ENCODE data around the gene RAB8A. TPM values are rescaled to one million over a fixed set of nuclear protein-coding genes. Genes with fewer than 3 reads are reported as not detected.
"Not testable (repeated sequence)": the region's sequence is repeated elsewhere in the genome, so short reads cannot be mapped to it uniquely, and the experiment has no call there.

RAB8A gene
- total and polyA plus RNA-seq, 3 experiments from 2014 or later: 86.3 to 298 (median 268) TPM

GRCh38 chr19:16099314-16099965 is 12.2 kb upstream of the RAB8A start:
- peak overlapping the region in 3 of 8 donors; percentile 16 to 66 (median 17) for H3K27ac Mint-ChIP-seq
- H3K4me1 Mint-ChIP-seq: peaks cover 14 to 16% (median 14%) of the 10 kb centered on the region in 3 donors
- not testable (repeated sequence) for H3K9me3 Mint-ChIP-seq; H3K4me3 ChIP-seq (ENCODE audit: low read length); H3K27ac ChIP-seq (ENCODE audit: low read depth, low read length); H3K4me3 Mint-ChIP-seq; H3K27me3 Mint-ChIP-seq; H3K9me3 ChIP-seq (ENCODE audit: low read length); H3K27me3 ChIP-seq (ENCODE audit: insufficient read depth, low read length, poor library complexity, severe bottlenecking); DNase-seq
- CTCF ChIA-PET: interaction anchor here (1.4 to 3.3 kb wide), 3 partner anchors 12 to 29 kb away, joined by 3 to 15 read pairs (median 4); partner anchors contain the start of gene RAB8A
- Histone ChIP-seq H3K4me1 (ENCODE audit: insufficient read depth, low read length) (peaks cover 11% of the 10 kb centered on the region), H3K36me3 (ENCODE audit: insufficient read depth, low read length) (peaks cover 50% of the 10 kb centered on the region)
- POLR2A ChIA-PET: interaction anchor here (1.0 kb wide), 1 partner anchor 9 kb away, joined by 3 read pairs; no protein-coding TSS in a partner anchor
- H3K36me3 Mint-ChIP-seq: peaks cover 6 to 83% (median 26%) of the 10 kb centered on the region in 3 donors

- Histone ChIP-seq H3K27me3 (ENCODE audit: insufficient read depth, low read length, poor library complexity, severe bottlenecking) (no peaks in the 10 kb centered on the region), H3K4me3 (ENCODE audit: low read length) (no peak overlapping the region), H3K9me3 (ENCODE audit: low read length) (no peaks in the 10 kb centered on the region), H3K36me3 (ENCODE audit: insufficient read depth, low read length) (peaks cover 43% of the 10 kb centered on the region), H3K27ac (ENCODE audit: low read depth, low read length) (no peak overlapping the region), H3K4me1 (ENCODE audit: insufficient read depth, low read length) (peaks cover under 1% of the 10 kb centered on the region)
- no peak overlapping the region for H3K4me3 Mint-ChIP-seq
- no peaks in the 10 kb centered on the region for H3K27me3 Mint-ChIP-seq
- peaks cover 0 to 77% (median 16%) of the 10 kb centered on the region in 3 donors for H3K36me3 Mint-ChIP-seq
- no peaks in the 10 kb centered on the region for H3K9me3 Mint-ChIP-seq
- H3K27ac Mint-ChIP-seq: peak overlapping the region in 1 of 8 donors; percentile 57
- peaks cover 5 to 9% (median 6%) of the 10 kb centered on the region in 3 donors for H3K4me1 Mint-ChIP-seq
- no peak for DNase-seq
- ChIA-PET POLR2A (interaction anchor here (1.0 kb wide), 1 partner anchor 8 kb away, joined by 3 read pairs; no protein-coding TSS in a partner anchor), CTCF (interaction anchor here (1.4 to 3.3 kb wide), 2 partner anchors 10 to 30 kb away, joined by 3 to 15 read pairs; partner anchors contain the start of gene RAB8A)
Observed at GRCh38 chr19:16100524-16100923, 11.2 kb upstream of the RAB8A start.

- Mint-ChIP-seq H3K27me3 (no peaks in the 10 kb centered on the region), H3K4me3 (no peak overlapping the region), H3K9me3 (no peaks in the 10 kb centered on the region), H3K36me3 (peaks cover 0 to 45% (median 7%) of the 10 kb centered on the region in 3 donors), H3K4me1 (no peaks in the 10 kb centered on the region), H3K27ac (no peak overlapping the region)
- H3K4me1 ChIP-seq (ENCODE audit: insufficient read depth, low read length): no peaks in the 10 kb centered on the region
- H3K4me3 ChIP-seq (ENCODE audit: low read length): no peak overlapping the region
- peaks cover 26% of the 10 kb centered on the region for H3K36me3 ChIP-seq (ENCODE audit: insufficient read depth, low read length)
- H3K27me3 ChIP-seq (ENCODE audit: insufficient read depth, low read length, poor library complexity, severe bottlenecking): no peaks in the 10 kb centered on the region
- ChIA-PET POLR2A (no interaction called here), CTCF (interaction anchor here (1.1 kb wide), 1 partner anchor 8 kb away, joined by 3 read pairs; no protein-coding TSS in a partner anchor)
- H3K27ac ChIP-seq (ENCODE audit: low read depth, low read length): no peak overlapping the region
- DNase-seq: no peak
- H3K9me3 ChIP-seq (ENCODE audit: low read length): no peaks in the 10 kb centered on the region
Observed at GRCh38 chr19:16104722-16105121, 7.0 kb upstream of the RAB8A start.

- H3K4me3 ChIP-seq (ENCODE audit: low read length): no peak overlapping the region
- no peaks in the 10 kb centered on the region for H3K9me3 ChIP-seq (ENCODE audit: low read length)
- Mint-ChIP-seq H3K36me3 (peaks cover 0 to 31% (median 3%) of the 10 kb centered on the region in 3 donors), H3K9me3 (no peaks in the 10 kb centered on the region), H3K4me3 (no peak overlapping the region), H3K27me3 (peaks cover 0 to under 1% of the 10 kb centered on the region in 2 donors), H3K4me1 (peaks cover under 1 to 2% (median 2%) of the 10 kb centered on the region in 3 donors), H3K27ac (peak overlapping the region in 4 of 8 donors; percentile 32 to 91 (median 76))
- no peaks in the 10 kb centered on the region for H3K27me3 ChIP-seq (ENCODE audit: insufficient read depth, low read length, poor library complexity, severe bottlenecking)
- H3K4me1 ChIP-seq (ENCODE audit: insufficient read depth, low read length): peaks cover 5% of the 10 kb centered on the region
- DNase-seq: no peak
- H3K36me3 ChIP-seq (ENCODE audit: insufficient read depth, low read length): peaks cover 14% of the 10 kb centered on the region
- POLR2A ChIA-PET: no interaction called here
- no peak overlapping the region for H3K27ac ChIP-seq (ENCODE audit: low read depth, low read length)
- CTCF ChIA-PET: interaction anchor here (0.7 to 1.6 kb wide), 3 partner anchors 11 to 64 kb away, joined by 3 to 4 read pairs (median 3); no protein-coding TSS in a partner anchor
Observed at GRCh38 chr19:16106121-16106520, 5.6 kb upstream of the RAB8A start.

GRCh38 chr19:16111909-16112752 is 442 bp downstream of the RAB8A start:
- peaks cover 36% of the 10 kb centered on the region for H3K4me1 ChIP-seq (ENCODE audit: insufficient read depth, low read length)
- H3K36me3 ChIP-seq (ENCODE audit: insufficient read depth, low read length): peaks cover 8% of the 10 kb centered on the region
- Mint-ChIP-seq H3K4me1 (peaks cover 38 to 54% (median 41%) of the 10 kb centered on the region in 3 donors), H3K9me3 (no peaks in the 10 kb centered on the region), H3K27me3 (peaks cover 0 to 2% of the 10 kb centered on the region in 2 donors), H3K4me3 (peak overlapping the region; percentile 92 to 100 (median 98)), H3K27ac (peak overlapping the region; percentile 93 to 99 (median 98)), H3K36me3 (peaks cover 0 to 37% (median 2%) of the 10 kb centered on the region in 3 donors)
- peak overlapping the region; percentile 94 for H3K27ac ChIP-seq (ENCODE audit: low read depth, low read length)
- no peaks in the 10 kb centered on the region for H3K9me3 ChIP-seq (ENCODE audit: low read length)
- ChIA-PET POLR2A (interaction anchor here (0.6 to 2.3 kb wide), 7 partner anchors 8 to 74 kb away, joined by 3 to 15 read pairs (median 8); partner anchors contain the start of gene FAM32A), CTCF (interaction anchor here (0.6 to 4.2 kb wide), 11 partner anchors 8 to 73 kb away, joined by 3 to 37 read pairs (median 9); partner anchors contain the start of genes FAM32A, HSH2D and TPM4)
- H3K4me3 ChIP-seq (ENCODE audit: low read length): peak overlapping the region; percentile 89
- DNase-seq: no peak
- no peaks in the 10 kb centered on the region for H3K27me3 ChIP-seq (ENCODE audit: insufficient read depth, low read length, poor library complexity, severe bottlenecking)

DNA sequence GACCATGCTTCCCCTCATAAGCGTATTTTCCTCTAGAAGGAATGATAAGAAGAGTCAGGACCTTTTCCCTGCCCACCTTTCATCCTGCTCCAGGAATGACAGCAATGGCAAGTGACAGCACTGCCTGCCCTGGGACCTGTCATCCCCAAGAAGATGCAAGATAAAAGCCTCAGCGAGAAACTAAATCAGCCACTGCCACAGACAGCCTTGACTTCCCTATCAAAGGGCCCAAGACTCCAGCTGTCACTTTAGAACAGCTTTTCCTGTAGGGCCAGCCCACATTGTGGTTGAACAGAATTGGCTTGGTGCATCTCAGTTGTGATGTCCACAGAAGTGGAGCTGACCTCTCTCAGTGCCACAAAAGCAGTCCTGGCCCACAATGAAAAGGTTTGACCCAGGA is 1.1 kb downstream of the RAB8A start:
- peaks cover 10% of the 10 kb centered on the region for H3K36me3 ChIP-seq (ENCODE audit: insufficient read depth, low read length)
- H3K9me3 ChIP-seq (ENCODE audit: low read length): no peaks in the 10 kb centered on the region
- peaks cover 0 to 43% (median 0%) of the 10 kb centered on the region in 3 donors for H3K36me3 Mint-ChIP-seq
- CTCF ChIA-PET: interaction anchor here (0.6 to 4.2 kb wide), 6 partner anchors 8 to 48 kb away, joined by 3 to 37 read pairs (median 3); partner anchors contain the start of gene HSH2D
- H3K4me1 ChIP-seq (ENCODE audit: insufficient read depth, low read length): peaks cover 37% of the 10 kb centered on the region
- H3K9me3 Mint-ChIP-seq: no peaks in the 10 kb centered on the region
- peak overlapping the region; percentile 92 to 100 (median 98) for H3K4me3 Mint-ChIP-seq
- H3K27me3 ChIP-seq (ENCODE audit: insufficient read depth, low read length, poor library complexity, severe bottlenecking): no peaks in the 10 kb centered on the region
- H3K4me1 Mint-ChIP-seq: peaks cover 44 to 61% (median 46%) of the 10 kb centered on the region in 3 donors
- POLR2A ChIA-PET: interaction anchor here (0.6 to 1.2 kb wide), 3 partner anchors 18 to 52 kb away, joined by 3 to 4 read pairs (median 3); no protein-coding TSS in a partner anchor
- peak overlapping the region; percentile 94 for H3K27ac ChIP-seq (ENCODE audit: low read depth, low read length)
- peak overlapping the region; percentile 93 to 99 (median 98) for H3K27ac Mint-ChIP-seq
- peaks cover 0 to 2% of the 10 kb centered on the region in 2 donors for H3K27me3 Mint-ChIP-seq
- peak overlapping the region; percentile 89 for H3K4me3 ChIP-seq (ENCODE audit: low read length)
- no peak for DNase-seq

GRCh38 chr19:16113727-16114126 is 2.0 kb downstream of the RAB8A start:
- Histone ChIP-seq H3K27ac (ENCODE audit: low read depth, low read length) (no peak overlapping the region), H3K9me3 (ENCODE audit: low read length) (no peaks in the 10 kb centered on the region), H3K4me1 (ENCODE audit: insufficient read depth, low read length) (peaks cover 47% of the 10 kb centered on the region), H3K36me3 (ENCODE audit: insufficient read depth, low read length) (peaks cover 15% of the 10 kb centered on the region), H3K4me3 (ENCODE audit: low read length) (no peak overlapping the region), H3K27me3 (ENCODE audit: insufficient read depth, low read length, poor library complexity, severe bottlenecking) (no peaks in the 10 kb centered on the region)
- peaks cover 52 to 70% (median 55%) of the 10 kb centered on the region in 3 donors for H3K4me1 Mint-ChIP-seq
- no peaks in the 10 kb centered on the region for H3K9me3 Mint-ChIP-seq
- ChIA-PET CTCF (interaction anchor here (1.2 to 4.2 kb wide), 4 partner anchors 27 to 49 kb away, joined by 3 to 37 read pairs (median 17); partner anchors contain the start of gene HSH2D), POLR2A (interaction anchor here (1.0 to 1.2 kb wide), 2 partner anchors 43 to 53 kb away, joined by 3 to 4 read pairs; no protein-coding TSS in a partner anchor)
- peak overlapping the region; percentile 24 to 99 (median 80) for H3K27ac Mint-ChIP-seq
- peak overlapping the region; percentile 41 to 89 (median 61) for H3K4me3 Mint-ChIP-seq
- H3K36me3 Mint-ChIP-seq: peaks cover 0 to 52% (median 0%) of the 10 kb centered on the region in 3 donors
- DNase-seq: no peak
- H3K27me3 Mint-ChIP-seq: peaks cover 0 to 2% of the 10 kb centered on the region in 2 donors
